ENCODE data around the gene SELENBP1.
"Not testable (repeated sequence)": the region's sequence is repeated elsewhere in the genome, so short reads cannot be mapped to it uniquely, and the experiment has no call there.

SELENBP1 gene

DNA sequence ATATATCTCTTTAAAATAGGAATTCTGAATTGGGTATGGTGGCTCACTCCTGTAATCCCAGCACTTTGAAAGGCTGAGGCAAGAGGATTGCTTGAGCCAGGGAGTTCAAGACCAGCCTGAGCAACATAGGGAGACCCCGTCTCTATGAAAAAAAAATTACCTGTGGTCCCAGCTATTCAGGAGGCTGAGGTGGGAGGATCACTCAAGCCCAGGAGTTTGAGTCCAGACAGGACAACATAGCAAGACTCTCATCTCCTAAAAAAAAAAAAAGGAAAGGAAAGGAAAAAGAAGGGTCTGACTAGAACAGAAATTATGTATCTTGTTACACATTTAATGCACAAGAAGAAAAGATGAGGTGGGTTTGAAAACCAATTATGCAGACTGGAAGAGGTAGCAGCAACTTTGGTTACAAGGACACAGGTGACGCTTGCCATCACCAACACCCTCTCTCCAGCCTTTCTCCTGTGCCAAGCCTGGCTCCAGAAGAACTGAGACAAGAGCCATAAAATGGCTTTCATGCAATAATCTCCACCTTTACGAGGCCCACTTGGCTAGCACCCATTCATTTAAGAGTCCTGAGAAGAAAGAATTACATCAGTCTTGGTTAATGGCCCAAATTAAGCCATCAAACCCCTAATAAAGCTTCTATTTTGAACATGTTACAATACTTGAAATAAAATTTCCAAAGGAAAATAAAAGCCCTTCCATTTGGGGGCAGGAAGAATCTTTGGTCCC, 4.8 kb upstream of the SELENBP1 start:
- FAIRE-seq: no peak

DNA sequence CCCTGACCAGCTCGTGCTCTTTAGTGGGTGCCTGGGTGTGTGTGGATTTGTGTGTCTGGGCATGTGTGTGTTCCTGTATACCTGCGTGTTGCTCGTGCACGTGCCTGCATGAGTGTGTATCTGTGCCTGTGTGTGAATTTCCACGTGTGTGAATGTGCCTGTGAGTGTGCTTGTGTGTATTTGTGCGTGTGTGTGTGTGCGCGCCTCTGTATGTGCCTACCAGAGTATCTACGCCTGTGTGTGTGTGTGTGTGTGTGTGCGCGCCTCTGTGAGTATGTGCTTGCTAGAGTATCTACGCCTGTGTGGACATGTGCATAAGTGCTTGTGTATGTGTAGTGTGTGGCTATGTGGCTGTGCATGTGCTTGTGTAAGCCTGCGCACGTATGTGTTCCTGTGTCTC, 691 bp upstream of the SELENBP1 start:
- no peak for FAIRE-seq

DNA sequence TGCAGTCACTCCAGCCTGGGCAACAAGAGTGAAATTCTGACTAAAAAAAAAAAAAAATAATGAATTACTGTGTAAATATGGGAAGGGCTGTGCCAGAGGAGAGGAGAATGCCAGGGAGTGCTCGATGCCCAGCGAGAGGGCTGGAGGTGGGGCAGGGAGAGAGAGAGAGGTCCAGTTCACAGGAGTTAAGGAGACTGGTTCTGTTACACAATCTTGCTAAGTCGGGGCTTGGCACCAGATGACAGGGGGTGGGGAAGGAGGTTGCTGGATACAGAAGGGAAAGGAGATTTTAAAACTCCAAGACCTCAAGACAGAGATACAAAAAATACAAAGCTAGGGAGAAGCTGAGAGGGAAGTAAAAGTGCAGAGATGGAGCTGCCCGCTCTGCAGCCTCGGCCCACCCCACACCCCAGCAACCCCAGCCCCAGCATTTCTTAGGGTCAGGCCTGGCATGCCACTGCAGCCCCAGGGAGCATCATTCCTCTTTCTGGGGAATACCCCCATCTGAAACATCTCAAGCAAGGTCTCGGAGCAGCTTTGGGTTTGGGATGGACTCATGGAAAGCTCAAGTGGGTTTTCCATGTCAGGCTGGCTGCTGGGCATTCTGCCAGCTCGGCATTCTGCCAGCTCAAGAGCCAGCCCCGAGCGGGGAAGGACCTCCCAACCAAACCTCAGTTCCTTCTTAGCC, 991 bp downstream of the SELENBP1 start:
- FAIRE-seq: no peak

DNA sequence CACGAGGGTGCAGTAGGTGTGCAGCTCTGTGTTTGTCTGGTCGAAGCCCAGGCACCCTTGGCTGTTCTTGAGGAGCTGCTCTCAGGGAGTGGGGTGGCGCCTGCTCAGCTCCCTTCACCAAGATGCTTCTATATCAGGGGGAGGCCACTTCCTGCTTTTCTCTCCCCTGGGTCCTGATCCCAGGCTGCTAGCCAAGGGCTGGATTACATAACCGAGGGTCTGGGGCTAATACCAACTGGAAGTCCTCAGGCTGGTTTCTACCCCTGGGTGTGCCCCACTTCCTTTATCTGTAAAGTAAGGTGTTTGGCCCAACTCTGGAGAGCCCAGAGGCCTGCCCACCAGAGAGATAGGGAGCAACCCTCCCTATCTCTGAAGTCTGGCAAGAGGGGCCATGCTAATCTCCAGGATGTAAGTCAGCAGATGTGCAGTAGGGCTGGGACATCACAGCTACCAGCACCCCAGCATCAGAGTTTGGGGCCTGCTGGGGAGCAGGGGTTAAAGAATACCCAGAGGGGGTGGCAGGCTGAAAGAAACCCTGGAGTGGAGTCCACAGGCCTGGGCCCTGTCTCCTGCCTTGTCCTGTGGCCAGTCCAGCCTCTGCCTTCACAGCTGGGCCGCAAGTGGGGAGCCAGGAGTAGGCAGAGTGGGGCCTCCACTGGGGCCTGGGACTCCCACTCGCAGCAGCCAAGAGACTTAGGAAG, 2.1 kb downstream of the SELENBP1 start:
- no peak for FAIRE-seq

DNA sequence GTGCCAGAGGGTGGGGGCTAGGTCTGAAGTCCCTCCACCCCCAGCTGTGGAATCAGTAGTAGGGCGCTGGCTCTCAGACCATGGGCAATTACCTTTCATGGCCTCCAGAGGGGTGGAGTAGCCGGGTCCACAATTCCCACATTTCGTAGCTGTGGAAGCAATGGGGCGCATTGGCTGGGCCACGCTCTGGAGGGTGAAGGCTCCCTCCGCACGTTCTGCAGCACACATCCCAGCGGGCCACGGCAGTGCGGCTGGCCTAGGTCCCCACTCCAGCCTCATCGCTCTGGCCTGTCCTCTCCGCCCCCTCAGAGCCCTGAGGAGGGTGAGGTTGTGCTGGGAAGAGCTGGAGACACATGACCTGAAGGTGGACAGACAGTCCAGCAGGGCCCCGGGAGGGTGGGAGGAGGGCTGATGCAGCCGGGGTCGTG, 2.9 kb downstream of the SELENBP1 start:
- FAIRE-seq: no peak

DNA sequence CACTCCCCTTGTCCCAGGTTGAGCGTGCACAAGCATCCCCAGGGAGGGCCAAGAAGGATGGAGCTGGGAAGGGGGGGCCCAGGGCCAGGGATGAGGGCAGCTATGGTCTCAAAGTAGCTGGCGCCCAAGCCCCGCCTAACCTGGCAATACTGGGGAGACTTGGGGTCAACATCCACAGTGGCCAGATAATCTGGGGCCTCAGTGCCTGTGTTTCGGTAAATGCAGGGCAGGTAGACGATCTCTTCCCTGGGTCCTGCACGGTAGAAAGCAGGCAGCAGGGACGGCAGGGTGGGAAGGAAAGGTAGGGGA, 3.2 kb downstream of the SELENBP1 start:
- no peak for FAIRE-seq

DNA sequence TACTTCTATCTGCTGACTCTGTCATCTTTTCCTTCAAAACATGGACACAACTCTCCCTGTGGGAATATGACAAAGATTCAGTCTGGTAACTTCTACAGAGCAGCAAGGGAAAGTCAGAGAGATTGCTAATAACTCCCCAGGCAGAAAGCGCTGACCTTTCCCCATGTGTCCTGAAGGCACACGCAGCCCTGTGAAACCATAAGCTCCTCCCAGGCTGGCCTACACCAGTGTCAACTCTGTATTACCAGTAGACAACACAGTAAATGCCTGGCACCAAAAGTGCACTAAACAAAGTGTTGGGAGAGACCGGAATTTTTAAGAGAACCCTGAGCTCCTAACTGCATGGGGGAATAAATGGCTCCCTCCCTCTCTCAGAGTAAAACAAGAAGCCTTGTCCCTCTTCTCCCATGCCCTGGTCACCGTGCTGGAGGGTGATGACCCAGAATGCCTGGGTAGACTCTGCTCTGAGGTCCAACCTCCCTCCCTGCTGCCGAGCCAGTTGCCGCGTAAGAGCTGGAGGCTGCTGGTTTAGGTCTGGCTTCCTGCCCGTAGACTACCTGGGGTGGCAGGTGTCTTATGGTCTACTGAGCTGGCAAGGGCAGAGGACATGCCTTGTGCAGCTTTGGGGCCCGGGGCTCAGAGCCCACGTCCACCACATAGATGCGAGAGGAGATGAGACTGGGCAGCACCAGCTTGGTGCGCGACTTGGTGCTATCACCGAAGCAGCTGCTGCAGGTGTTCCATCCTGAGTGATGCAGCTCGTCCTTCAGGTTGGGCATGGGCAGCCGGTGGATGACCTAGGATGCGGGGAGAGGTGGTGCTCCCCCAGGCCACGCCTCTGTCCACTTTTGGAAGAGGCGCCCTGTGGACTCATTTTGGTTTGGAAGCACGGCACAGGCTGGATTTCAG, 3.9 kb downstream of the SELENBP1 start:
- no peak for FAIRE-seq

DNA sequence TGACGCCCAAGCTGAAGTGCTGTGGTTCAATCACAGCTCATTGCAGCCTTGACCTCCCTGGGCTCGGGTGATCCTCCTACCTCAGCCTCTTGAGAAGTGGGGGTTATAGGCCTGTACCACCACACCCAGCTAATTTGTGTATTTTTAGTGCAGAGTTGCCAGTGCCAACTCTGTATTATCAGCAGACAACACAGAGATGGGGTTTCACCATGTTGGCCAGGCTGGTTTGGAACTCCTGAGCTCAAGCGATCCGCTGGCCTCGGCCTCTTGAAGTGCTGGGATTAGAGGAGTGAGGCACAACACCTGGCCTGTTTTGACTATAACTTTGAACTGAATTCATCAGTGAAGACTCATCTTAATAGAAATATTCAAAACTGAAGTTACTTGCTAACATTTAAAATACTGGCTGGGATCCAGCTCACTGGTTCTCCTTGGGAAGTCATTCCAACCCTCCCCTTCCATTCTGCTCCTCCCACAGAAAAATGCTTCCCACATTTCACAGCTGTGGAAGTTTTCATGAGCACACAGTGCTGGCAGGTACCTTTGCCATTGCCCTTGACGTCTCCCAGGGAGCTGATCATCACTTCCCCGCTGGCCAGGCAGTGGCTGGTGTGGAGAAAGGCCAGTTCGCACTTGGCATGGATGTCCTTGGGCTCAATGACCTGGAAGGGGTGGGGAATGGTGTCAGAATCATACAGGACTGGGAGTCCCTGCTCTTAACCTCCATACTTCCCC, 4.7 kb downstream of the SELENBP1 start:
- FAIRE-seq: no peak

DNA sequence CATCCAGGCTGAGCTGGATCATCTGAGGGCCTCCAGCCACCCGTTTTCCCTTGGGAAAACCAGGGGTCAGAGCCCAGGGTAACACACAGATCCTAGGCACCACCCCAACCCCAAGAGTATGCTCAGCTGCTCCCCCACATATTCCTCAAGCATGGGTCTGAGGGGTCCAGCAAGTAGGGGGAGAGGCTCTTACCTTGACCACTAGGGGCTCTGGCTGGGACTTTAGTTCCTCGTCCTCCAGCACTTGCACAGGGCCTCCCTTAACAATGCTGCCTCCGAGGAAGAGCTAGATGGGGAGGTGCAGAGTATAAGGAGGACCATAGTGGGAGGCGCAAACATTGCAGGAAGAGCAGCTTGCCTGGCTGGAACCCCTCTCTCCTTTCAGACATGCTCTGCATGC, 7.5 kb downstream of the SELENBP1 start:
- FAIRE-seq: no peak

DNA sequence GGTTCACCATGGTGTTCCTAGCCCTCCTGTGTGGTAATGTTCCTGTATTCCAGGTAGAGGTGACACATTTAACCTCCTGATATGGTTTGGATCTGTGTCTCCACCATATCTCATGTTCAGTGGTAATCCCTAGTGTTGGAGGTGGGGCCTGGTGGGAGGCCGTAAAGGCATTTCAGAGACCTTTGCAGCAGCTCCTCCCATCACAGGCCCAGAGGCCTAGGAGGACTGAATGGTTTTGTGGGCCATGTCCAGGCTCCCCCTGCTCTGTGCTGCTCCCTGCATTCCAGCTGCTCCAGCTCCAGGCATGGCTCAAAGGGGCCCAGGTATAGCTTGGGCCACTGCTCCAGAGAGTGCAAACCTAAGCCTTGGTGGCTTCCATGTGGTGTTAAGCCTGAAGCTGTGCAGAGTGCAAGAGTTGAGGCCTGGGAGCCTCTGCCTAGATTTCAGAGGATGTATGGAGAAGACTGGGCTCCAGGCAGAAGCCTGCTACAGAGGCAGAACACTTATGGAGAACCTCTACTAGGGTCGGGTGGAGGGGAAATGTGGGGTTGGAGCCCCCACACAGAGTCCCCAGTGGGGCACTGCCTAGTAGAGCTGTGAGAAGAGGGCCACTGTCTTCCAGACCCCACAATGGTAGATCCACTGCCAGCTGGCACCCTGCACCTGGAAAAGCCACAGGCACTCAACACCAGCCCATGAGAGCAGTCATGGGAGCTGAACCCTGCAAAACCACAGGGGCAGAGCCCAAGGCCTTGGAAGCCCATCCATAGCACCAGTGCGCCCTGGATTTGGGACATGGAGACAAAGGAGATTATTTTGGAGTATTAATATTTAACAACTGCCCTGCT, 10.0 kb downstream of the SELENBP1 start:
- no peak for FAIRE-seq

DNA sequence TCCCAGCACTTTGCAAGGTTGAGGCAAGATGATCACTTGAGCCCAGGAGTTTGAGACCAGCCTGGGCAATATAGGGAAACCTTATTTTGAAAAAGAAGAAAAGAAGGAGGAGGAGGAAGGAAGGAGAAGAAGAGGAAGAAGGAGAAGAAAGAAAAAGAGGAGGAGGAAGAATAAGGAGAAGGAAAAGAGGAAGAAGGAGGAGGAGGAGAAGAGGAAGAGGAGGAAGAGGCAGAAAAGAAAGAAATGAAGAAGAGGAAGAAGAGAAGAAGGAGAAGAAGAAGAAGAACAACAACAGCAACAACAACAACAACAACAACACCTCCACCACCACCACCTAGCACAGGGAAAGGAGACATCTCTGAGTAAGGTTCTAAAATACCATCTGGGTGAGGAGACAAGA, 10.6 kb downstream of the SELENBP1 start:
- no peak for FAIRE-seq

DNA sequence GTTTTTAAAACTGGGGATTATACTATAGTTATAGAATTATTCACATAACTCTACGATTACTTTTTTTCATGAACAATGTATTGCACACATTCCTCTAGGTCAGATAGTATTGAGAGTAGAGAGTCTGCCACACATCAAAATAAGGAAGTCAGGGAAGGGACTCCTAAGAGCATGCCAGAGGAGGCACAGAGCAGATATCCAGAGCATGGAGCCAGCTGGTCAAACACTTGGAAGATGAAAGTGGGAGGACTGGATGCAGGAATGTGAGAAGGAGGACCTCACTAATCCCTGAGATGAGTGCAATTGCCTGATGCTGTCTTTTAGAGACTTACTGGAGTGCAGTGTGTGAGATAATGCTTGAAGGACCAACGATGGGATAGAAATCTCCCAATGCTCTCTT, 15.8 kb downstream of the SELENBP1 start:
- FAIRE-seq: no peak

DNA sequence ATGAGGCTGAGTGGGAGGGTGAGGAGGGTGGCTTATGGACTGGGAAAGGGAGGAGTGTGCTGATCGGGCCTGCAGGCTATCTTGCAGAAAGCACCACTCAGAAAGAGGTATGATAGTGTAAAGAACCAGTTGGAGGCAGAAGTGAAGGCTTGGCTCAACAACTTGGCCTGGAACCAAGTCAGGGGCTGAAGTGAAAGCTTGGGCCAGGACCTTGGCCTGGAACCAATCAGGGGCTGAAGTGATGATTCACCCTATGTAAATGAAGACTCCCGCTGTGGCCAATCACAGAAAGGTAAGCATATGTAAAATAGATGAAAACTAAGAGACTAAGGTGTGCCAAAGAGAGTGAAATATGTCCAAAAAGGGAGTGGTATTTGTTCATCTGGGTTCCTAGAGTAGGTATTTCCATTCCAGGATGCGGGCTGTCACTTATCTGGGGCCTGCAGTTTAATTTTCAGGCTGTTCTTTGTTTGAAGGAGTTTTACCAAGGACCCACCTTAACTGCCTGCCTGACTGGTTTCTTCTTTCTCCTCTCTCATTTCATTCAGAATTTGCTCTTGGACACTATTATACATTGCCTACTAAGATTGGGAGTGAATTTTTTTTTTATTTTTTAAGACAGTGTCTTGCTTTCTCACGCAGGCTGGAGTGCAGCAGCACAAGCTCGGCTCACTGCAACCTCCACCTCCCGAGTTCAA, 20.3 kb downstream of the SELENBP1 start:
- FAIRE-seq: no peak

DNA sequence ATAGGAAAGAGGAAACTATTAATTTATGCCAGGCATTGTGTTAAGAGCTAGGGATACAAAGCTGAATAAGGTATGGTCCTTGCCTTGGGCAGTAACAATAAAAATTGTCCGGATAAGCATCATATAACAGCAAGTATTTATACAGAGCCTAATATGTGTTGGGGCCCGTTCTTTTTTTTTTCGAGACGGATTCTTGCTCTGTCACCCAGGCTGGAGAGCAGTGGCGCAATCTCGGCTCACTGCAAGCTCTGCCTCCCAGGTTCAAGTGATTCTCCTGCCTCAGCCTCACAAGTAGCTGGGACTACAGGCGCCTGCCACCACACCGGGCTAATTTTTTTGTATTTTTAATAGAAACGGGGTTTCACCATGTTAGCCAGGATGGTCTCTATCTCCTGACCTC, 22.2 kb downstream of the SELENBP1 start:
- FAIRE-seq: not testable (repeated sequence)

DNA sequence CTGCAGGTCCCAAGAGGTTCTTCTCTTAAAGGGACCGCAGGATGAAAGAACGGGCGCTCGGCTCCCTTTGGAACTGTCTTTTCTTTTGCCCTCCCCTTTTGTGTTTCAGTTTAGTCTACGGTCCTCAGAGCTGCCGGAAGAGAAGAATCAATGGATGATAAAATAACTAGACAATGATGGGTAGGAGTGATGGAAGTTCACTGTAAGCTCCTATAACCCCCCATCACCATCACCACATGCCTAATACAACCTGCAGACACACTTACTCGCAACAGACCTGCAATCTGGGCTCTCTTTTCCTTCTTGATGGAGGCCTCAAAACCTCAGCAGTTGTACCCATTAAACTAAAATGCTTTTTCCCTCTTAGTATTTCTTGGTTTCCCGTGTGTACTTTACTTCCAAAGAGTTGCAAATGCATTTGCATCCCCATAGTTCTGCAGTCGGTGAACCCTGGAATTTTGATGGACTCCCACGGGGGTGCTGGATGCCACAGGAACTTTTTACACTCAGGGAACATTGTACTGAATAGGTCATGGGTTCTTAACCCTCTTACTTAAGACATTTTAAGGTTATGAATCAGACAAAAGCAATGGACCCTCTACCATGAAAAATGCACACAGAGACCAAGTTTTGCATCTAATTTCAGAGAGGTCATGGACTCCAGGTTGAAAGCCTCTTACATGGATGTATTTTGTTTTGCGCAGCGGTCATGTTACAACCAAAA, 24.8 kb downstream of the SELENBP1 start:
- no peak for FAIRE-seq

DNA sequence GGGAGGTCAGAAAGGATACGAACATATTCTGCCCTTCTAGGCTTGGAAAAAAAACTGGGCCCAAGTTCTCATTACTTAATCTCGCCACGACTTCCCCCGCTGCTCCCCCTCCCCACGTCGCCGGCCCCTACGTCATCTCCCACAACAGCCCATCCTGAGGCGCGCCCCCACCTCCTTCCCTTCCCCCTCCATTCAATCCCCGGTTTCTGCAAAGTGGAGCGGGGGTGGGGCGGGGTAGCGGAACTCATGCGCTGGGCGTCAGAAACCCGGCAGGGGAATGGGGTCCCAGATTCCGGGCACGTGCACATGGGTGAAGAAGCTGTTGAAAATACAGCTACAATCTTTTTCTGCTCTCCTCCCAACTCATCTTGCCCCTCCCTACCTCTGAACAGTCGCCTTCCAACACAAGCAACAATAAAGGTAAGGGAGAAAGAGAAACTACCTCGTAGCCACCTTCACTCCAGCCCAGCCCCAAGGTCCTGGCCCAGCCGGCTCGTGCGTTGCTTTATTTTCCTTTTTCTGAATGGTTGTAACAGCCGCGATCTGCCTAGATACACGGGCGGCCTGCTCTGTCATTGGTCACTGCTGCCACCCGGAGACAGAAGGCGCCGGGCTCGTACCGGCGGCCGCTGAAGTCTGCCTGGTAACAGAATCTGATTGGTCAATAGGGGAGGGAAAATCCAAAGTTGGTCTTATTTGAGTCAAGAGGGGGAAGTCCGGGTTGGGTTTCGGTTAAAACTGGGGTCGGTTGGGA, 25.6 kb downstream of the SELENBP1 start, which contains the start of gene RFX5:
Gene RFX5, minus strand, starts transcription at position 484 of the 754 bp plus-strand sequence. CDS start 932 bp downstream, outside the sequence.
- peak; percentile 100 for FAIRE-seq

DNA sequence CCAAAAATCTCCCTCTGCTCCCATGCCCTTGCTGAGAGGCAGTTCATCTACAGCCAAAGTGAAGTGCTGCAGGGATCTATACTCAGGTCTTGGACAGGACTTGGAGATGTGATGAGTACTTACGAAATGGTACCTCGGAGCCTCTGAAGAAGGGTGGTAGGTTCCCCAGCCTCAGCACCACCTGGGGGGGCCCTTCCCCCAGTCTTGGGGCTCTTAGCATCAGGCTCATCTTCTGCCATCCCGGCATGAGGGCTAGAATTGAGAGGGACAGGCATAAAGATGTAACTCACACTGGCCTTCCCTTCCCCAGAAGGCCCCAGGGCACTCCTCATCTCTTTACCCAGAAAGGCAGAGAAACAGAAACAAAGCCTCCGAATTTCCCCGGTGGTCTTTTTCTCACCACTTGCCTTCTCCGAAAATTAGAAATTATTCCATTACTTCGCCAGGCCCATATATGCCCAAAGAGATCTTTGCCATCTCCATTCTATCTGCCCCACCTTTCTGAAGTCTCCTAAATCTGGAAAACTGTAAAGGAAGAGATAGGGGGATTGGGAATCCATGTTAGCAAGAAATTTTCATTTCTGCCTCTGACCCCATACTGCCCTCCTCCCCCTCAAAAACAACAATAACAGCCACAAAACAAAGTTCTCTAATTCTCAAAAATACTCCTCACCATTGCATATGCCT, 26.3 kb downstream of the SELENBP1 start:
- no peak for FAIRE-seq

DNA sequence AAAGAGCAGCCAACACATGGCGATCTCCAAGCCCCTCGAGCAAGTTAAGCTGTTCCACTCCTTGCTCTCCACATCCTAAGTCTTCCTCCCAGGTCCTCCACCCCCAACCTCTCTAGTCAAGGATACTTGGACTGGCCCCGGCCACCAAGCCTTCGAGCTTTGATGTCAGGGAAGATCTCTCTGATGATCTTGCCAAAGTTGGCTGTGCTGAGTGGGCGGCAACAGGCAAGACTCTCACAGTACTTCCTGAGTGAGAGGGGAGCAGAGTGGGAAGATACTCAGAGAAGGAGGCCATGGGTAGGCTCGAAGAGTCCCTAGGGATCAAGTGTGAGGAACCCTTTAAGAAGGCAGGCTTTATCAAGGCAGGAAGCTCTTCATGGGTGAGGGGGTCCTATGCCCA, 28.2 kb downstream of the SELENBP1 start:
- no peak for FAIRE-seq

DNA sequence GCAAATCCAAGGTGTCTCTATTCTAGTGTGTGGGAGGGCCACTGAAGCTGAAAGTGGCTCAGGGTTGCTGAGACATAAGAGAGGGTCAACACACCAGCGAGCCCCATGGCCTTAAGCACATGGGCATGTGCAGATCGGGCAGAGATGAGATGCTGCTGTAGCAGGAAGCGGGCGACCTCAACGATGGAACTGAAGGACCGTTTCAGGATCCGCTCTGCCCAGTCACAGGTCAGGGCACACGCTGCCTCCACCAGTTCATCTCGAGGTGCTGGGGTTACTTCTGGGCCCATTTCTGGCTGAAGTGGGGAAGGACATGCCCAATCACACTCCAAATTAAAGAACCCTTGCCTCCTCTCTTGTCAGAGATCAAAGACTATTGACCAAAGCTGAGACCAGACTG, 28.9 kb downstream of the SELENBP1 start:
- FAIRE-seq: no peak
